Ishikawa (cell line): ENCODE measurements around the gene RPS25.

Experiments used
- CEBPB ChIP-seq: IDR thresholded peaks from 2 replicates; pipeline ENCODE4 v1.6.1; 2012
- CREB1 ChIP-seq: IDR thresholded peaks from 2 replicates; pipeline ENCODE4 v1.6.1; 2012; ENCODE audit warnings: low read depth
- EGR1 ChIP-seq: IDR thresholded peaks from 2 replicates; pipeline ENCODE4 v1.6.1; 2012
- EP300 ChIP-seq: IDR thresholded peaks from 2 replicates; pipeline ENCODE4 v1.6.1; 2012; ENCODE audit warnings: borderline replicate concordance
- NFIC ChIP-seq: IDR thresholded peaks from 2 replicates; pipeline ENCODE4 v1.6.1; 2012
- RAD21 ChIP-seq: IDR thresholded peaks from 2 replicates; pipeline ENCODE4 v1.6.1; 2012; ENCODE audit warnings: low read depth
- TAF1 ChIP-seq: IDR thresholded peaks from 2 replicates; pipeline ENCODE4 v1.6.1; 2012; ENCODE audit warnings: low read depth, mild to moderate bottlenecking
- TCF12 ChIP-seq: IDR thresholded peaks from 2 replicates; pipeline ENCODE4 v1.6.1; 2012; ENCODE audit warnings: low read depth
- TEAD4 ChIP-seq: IDR thresholded peaks from 2 replicates; pipeline ENCODE4 v1.6.1; 2012
- YY1 ChIP-seq: IDR thresholded peaks from 2 replicates; pipeline ENCODE4 v1.6.1; 2012; ENCODE audit warnings: low read depth
- TF ChIP-seq, protein P1 (sequence below): IDR thresholded peaks from 2 replicates; pipeline ENCODE4 v1.6.1; 2012
- TF ChIP-seq, protein P2 (sequence below): IDR thresholded peaks from 2 replicates; pipeline ENCODE4 v1.6.1; 2012
- TF ChIP-seq, protein P3 (sequence below): IDR thresholded peaks from 2 replicates; pipeline ENCODE4 v1.6.1; 2012; ENCODE audit warnings: low read depth, mild to moderate bottlenecking

- TF ChIP-seq TAF1 (no peak), TCF12 (no peak), NFIC (no peak), TEAD4 (no peak), YY1 (no peak), RAD21 (no peak), EP300 (no peak), CEBPB (no peak), CREB1 (no peak), EGR1 (no peak)
- TF ChIP-seq, protein P1, sequence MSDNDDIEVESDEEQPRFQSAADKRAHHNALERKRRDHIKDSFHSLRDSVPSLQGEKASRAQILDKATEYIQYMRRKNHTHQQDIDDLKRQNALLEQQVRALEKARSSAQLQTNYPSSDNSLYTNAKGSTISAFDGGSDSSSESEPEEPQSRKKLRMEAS, result no peak
- TF ChIP-seq, protein P2, sequence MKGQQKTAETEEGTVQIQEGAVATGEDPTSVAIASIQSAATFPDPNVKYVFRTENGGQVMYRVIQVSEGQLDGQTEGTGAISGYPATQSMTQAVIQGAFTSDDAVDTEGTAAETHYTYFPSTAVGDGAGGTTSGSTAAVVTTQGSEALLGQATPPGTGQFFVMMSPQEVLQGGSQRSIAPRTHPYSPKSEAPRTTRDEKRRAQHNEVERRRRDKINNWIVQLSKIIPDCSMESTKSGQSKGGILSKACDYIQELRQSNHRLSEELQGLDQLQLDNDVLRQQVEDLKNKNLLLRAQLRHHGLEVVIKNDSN, result no peak
- TF ChIP-seq, protein P3, sequence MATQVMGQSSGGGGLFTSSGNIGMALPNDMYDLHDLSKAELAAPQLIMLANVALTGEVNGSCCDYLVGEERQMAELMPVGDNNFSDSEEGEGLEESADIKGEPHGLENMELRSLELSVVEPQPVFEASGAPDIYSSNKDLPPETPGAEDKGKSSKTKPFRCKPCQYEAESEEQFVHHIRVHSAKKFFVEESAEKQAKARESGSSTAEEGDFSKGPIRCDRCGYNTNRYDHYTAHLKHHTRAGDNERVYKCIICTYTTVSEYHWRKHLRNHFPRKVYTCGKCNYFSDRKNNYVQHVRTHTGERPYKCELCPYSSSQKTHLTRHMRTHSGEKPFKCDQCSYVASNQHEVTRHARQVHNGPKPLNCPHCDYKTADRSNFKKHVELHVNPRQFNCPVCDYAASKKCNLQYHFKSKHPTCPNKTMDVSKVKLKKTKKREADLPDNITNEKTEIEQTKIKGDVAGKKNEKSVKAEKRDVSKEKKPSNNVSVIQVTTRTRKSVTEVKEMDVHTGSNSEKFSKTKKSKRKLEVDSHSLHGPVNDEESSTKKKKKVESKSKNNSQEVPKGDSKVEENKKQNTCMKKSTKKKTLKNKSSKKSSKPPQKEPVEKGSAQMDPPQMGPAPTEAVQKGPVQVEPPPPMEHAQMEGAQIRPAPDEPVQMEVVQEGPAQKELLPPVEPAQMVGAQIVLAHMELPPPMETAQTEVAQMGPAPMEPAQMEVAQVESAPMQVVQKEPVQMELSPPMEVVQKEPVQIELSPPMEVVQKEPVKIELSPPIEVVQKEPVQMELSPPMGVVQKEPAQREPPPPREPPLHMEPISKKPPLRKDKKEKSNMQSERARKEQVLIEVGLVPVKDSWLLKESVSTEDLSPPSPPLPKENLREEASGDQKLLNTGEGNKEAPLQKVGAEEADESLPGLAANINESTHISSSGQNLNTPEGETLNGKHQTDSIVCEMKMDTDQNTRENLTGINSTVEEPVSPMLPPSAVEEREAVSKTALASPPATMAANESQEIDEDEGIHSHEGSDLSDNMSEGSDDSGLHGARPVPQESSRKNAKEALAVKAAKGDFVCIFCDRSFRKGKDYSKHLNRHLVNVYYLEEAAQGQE, result no peak
Observed at GRCh38 chr11:119011476-119012053, 6.6 kb downstream of the RPS25 start.
